H9 (cell line): ENCODE data around the gene LSMEM2. TPM values are rescaled to one million over a fixed set of nuclear protein-coding genes. Genes with fewer than 3 reads are reported as not detected.

Experiments
- DNase-seq: peaks from one replicate; pipeline ENCODE4 v3.0.0-alpha.2; 2017
- H2AFZ ChIP-seq: one replicate; pipeline ENCODE4 v1.6.1; 2013; ENCODE audit warnings: mild to moderate bottlenecking, low read length, control low read depth, moderate library complexity
- H2AK5ac ChIP-seq: 2 replicates; pipeline ENCODE4 v1.6.1; 2013; ENCODE audit warnings: low read length, control low read depth, mixed read lengths; ENCODE audit not compliant: insufficient read length
- H2BK120ac ChIP-seq: one replicate; pipeline ENCODE4 v1.6.1; 2013; ENCODE audit warnings: low read depth, mild to moderate bottlenecking, low read length, control low read depth, inconsistent platforms; ENCODE audit not compliant: poor library complexity, severe bottlenecking
- H2BK12ac ChIP-seq: 2 replicates; pipeline ENCODE4 v1.6.1; 2013; ENCODE audit warnings: low read length, control low read depth, mixed read lengths, low read depth; ENCODE audit not compliant: insufficient read length
- H2BK15ac ChIP-seq: 2 replicates; pipeline ENCODE4 v1.6.1; 2013; ENCODE audit warnings: low read depth, low read length, control low read depth
- H2BK20ac ChIP-seq: one replicate; pipeline ENCODE4 v1.6.1; 2013; ENCODE audit warnings: low read depth, mild to moderate bottlenecking, low read length, control low read depth, inconsistent platforms; ENCODE audit not compliant: poor library complexity, severe bottlenecking
- H2BK5ac ChIP-seq: 2 replicates; pipeline ENCODE4 v1.6.1; 2013; ENCODE audit warnings: low read length, control low read depth, mixed read lengths; ENCODE audit not compliant: insufficient read length
- H3K14ac ChIP-seq: 2 replicates; pipeline ENCODE4 v1.6.1; 2013; ENCODE audit warnings: low read length, control low read depth; ENCODE audit not compliant: insufficient read depth
- H3K18ac ChIP-seq: 2 replicates; pipeline ENCODE4 v1.6.1; 2013; ENCODE audit warnings: low read depth, mild to moderate bottlenecking, mixed read lengths, low read length, control low read depth; ENCODE audit not compliant: insufficient read length
- H3K23ac ChIP-seq: 2 replicates; pipeline ENCODE4 v1.6.1; 2013; ENCODE audit warnings: low read length, control low read depth, mixed read lengths, low read depth; ENCODE audit not compliant: insufficient read length
- H3K23me2 ChIP-seq: 2 replicates; pipeline ENCODE4 v1.6.1; 2013; ENCODE audit warnings: low read depth, mild to moderate bottlenecking, mixed read lengths, low read length, control low read depth; ENCODE audit not compliant: insufficient read length, poor library complexity, severe bottlenecking
- H3K27ac ChIP-seq: 2 replicates; pipeline ENCODE4 v1.5.1; 2013; ENCODE audit warnings: low read length, control low read depth, mixed read lengths, low read depth; ENCODE audit not compliant: insufficient read length
- H3K27me3 ChIP-seq: 2 replicates; pipeline ENCODE4 v1.6.1; 2013; ENCODE audit warnings: low read length, control low read depth, inconsistent platforms; ENCODE audit not compliant: insufficient read depth
- H3K4ac ChIP-seq: 2 replicates; pipeline ENCODE4 v1.6.1; 2013; ENCODE audit warnings: low read depth, mild to moderate bottlenecking, control low read depth, inconsistent platforms, low read length, moderate library complexity
- H3K4me1 ChIP-seq: 2 replicates; pipeline ENCODE4 v1.6.1; 2013; ENCODE audit warnings: low read length, control low read depth, inconsistent platforms; ENCODE audit not compliant: insufficient read depth
- H3K4me2 ChIP-seq: 2 replicates; pipeline ENCODE4 v1.6.1; 2013; ENCODE audit warnings: low read length, control low read depth, mixed read lengths; ENCODE audit not compliant: insufficient read length, insufficient read depth
- H3K56ac ChIP-seq: 2 replicates; pipeline ENCODE4 v1.6.1; 2013; ENCODE audit warnings: low read depth, mild to moderate bottlenecking, mixed read lengths, low read length, control low read depth; ENCODE audit not compliant: insufficient read length
- H3K79me1 ChIP-seq: 2 replicates; pipeline ENCODE4 v1.6.1; 2013; ENCODE audit warnings: low read depth, mild to moderate bottlenecking, moderate library complexity, low read length, control low read depth, inconsistent platforms; ENCODE audit not compliant: insufficient read depth, poor library complexity, severe bottlenecking
- H3K79me2 ChIP-seq: 2 replicates; pipeline ENCODE4 v1.6.1; 2013; ENCODE audit warnings: low read length, control low read depth, inconsistent platforms; ENCODE audit not compliant: insufficient read depth
- H3K9ac ChIP-seq: 2 replicates; pipeline ENCODE4 v1.6.1; 2013; ENCODE audit warnings: low read length, control low read depth, mixed read lengths; ENCODE audit not compliant: insufficient read length; ENCODE audit errors: extremely low read depth
- H3K9me3 ChIP-seq: one replicate; pipeline ENCODE4 v1.6.1; 2013; ENCODE audit warnings: low read depth, low read length, inconsistent platforms; ENCODE audit not compliant: control insufficient read depth
- H3T11ph ChIP-seq: one replicate; pipeline ENCODE4 v1.6.1; 2013; ENCODE audit warnings: mild to moderate bottlenecking, low read length, control low read depth, inconsistent platforms
- H4K20me1 ChIP-seq: one replicate; pipeline ENCODE4 v1.6.1; 2013; ENCODE audit not compliant: control insufficient read depth, insufficient read length, insufficient read depth
- H4K5ac ChIP-seq: 2 replicates; pipeline ENCODE4 v1.6.1; 2013; ENCODE audit warnings: low read depth, mild to moderate bottlenecking, mixed read lengths, low read length, control low read depth; ENCODE audit not compliant: insufficient read length
- H4K8ac ChIP-seq: replicated peaks from 2 replicates; pipeline ENCODE4 v1.6.1; 2013; ENCODE audit warnings: low read length, control low read depth, mixed read lengths, low read depth; ENCODE audit not compliant: insufficient read length
- H4K91ac ChIP-seq: 2 replicates; pipeline ENCODE4 v1.6.1; 2013; ENCODE audit warnings: low read depth, mild to moderate bottlenecking, moderate library complexity, mixed read lengths, low read length, control low read depth; ENCODE audit not compliant: insufficient read length
- H3K27ac Mint-ChIP-seq, 3 experiments: 2 replicates in 2 of 3; 3 replicates in 1 of 3; pipeline ENCODE4 v1.8.0; 2020 to 2021; ENCODE audit warnings: mixed read lengths in 3 of 3, mild to moderate bottlenecking in 1 of 3, moderate library complexity in 1 of 3
- H3K27me3 Mint-ChIP-seq: 2 replicates; pipeline ENCODE4 v1.8.0; 2021; ENCODE audit warnings: low read depth, mild to moderate bottlenecking, moderate library complexity, mixed read lengths
- H3K36me3 Mint-ChIP-seq, 3 experiments: 2 replicates in 2 of 3; 3 replicates in 1 of 3; pipeline ENCODE4 v1.8.0; 2020 to 2021; ENCODE audit warnings: low read depth in 3 of 3, mixed read lengths in 3 of 3; ENCODE audit not compliant: insufficient read depth in 1 of 3
- H3K4me1 Mint-ChIP-seq, 2 experiments: 2 replicates each; pipeline ENCODE4 v1.8.0; 2020; ENCODE audit warnings: mixed read lengths in 2 of 2
- H3K4me3 Mint-ChIP-seq, 2 experiments: 2 replicates in 1 of 2; 3 replicates in 1 of 2; pipeline ENCODE4 v1.8.0; 2020 to 2021; ENCODE audit warnings: mild to moderate bottlenecking in 2 of 2, mixed read lengths in 2 of 2, moderate library complexity in 1 of 2
- H3K9me3 Mint-ChIP-seq, 2 experiments: 2 replicates in 1 of 2; 3 replicates in 1 of 2; pipeline ENCODE4 v1.8.0; 2020; ENCODE audit warnings: mild to moderate bottlenecking in 2 of 2, mixed read lengths in 2 of 2, moderate library complexity in 1 of 2
- CTCF ChIP-seq: fragments of 200-600 bp; sonication (generic); conservative IDR thresholded peaks from 3 replicates; pipeline ENCODE4 v1.8.0; 2021; ENCODE audit warnings: antibody characterized with exemption, mild to moderate bottlenecking
- WGBS: extraction: QIAGEN DNeasy Blood & Tissue Kit; methylation state at CpG from one replicate; pipeline ENCODE4 v1.1.7; 2013; ENCODE audit warnings: missing lambda C conversion rate, low lambda C conversion rate, mixed read lengths; ENCODE audit not compliant: insufficient read length; ENCODE audit errors: extremely low coverage; 5-methylcytosine and 5-hydroxymethylcytosine counted together
- total RNA-seq: library from RNA; stranded (reverse); gene quantifications from 2 replicates; pipeline ENCODE4 v1.2.1, GENCODE V29; 2021

The LSMEM2 gene
- total RNA-seq, 1 experiment from 2014 or later, result 0.50 TPM

DNA sequence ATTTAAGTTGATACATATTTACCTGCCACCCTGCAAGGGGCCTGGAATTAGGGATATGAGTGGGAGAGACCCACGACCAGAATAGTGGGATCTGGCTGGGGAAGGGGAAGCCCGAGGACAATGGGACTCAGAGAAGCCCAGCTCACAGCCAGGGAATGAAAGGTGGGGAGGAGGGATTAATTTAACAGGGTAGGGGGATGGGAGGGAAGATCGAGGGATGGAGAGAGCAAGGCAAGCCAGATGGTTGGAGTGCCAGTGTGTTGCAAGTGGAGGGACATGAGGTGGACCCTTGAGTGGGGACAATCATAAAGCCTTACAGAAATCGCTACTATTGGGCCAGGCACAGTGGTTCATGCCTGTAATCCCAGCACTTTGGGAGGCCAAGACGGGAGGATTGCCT is 47.3 kb upstream of the LSMEM2 start:
- H3K27ac Mint-ChIP-seq, result no peak overlapping the region
- H2BK15ac ChIP-seq, result no peak overlapping the region

More for the DNA sequence above, 47.3 kb upstream of the LSMEM2 start:
- H3K9ac ChIP-seq, result no peak overlapping the region
- no peak for DNase-seq
- Mint-ChIP-seq H3K9me3 (peaks cover 0 to 2% of the 10 kb centered on the region in 2 experiments; a peak in 3 of 5 replicates), H3K36me3 (peaks cover 0 to 2% (median 0%) of the 10 kb centered on the region in 3 experiments; a peak in 1 of 7 replicates), H3K27me3 (peaks cover 14% of the 10 kb centered on the region), H3K4me3 (no peak overlapping the region), H3K4me1 (peaks cover 34 to 43% of the 10 kb centered on the region in 2 experiments)
- no peak overlapping the region for H3K4me2 ChIP-seq
- H2AK5ac ChIP-seq, result no peak overlapping the region
- no peaks in the 10 kb centered on the region for H3K4me1 ChIP-seq
- H3K4ac ChIP-seq, result no peak overlapping the region
- no peak overlapping the region for H3K14ac ChIP-seq
- H3K9me3 ChIP-seq, result no peaks in the 10 kb centered on the region
- no peak overlapping the region for H3K27ac ChIP-seq
- H3K18ac ChIP-seq, result no peak overlapping the region
- no peak for TF ChIP-seq CTCF
- H2BK20ac ChIP-seq, result no peak overlapping the region
- H2BK120ac ChIP-seq, result no peak overlapping the region
- H3K79me2 ChIP-seq, result peaks cover 3% of the 10 kb centered on the region; the same call in 1 of the 2 replicates
- H2BK5ac ChIP-seq, result no peak overlapping the region
- no peaks in the 10 kb centered on the region for H3K27me3 ChIP-seq
- H4K8ac ChIP-seq, result no peak overlapping the region
- no peak overlapping the region for H2AFZ ChIP-seq
- H2BK12ac ChIP-seq, result no peak overlapping the region
- no peaks in the 10 kb centered on the region for H4K20me1 ChIP-seq
- WGBS, result no CpG with 5 or more reads among the region's 5 CpGs
- no peak overlapping the region for H4K5ac ChIP-seq
- no peak overlapping the region for H3T11ph ChIP-seq
- no peak overlapping the region for H4K91ac ChIP-seq
- H3K23me2 ChIP-seq, result peaks cover 13% of the 10 kb centered on the region
- H3K79me1 ChIP-seq, result no peaks in the 10 kb centered on the region
- H3K56ac ChIP-seq, result no peak overlapping the region
- no peak overlapping the region for H3K23ac ChIP-seq
